GM21390 (cell line): Measurements from ENCODE around the gene ATP2A1.

Source experiments
- ATAC-seq: cut with Tn5 transposase; IDR thresholded peaks from one replicate; pipeline ENCODE4 v1.9.1; 2021; ENCODE audit not compliant: unreplicated experiment

ATP2A1 gene

DNA sequence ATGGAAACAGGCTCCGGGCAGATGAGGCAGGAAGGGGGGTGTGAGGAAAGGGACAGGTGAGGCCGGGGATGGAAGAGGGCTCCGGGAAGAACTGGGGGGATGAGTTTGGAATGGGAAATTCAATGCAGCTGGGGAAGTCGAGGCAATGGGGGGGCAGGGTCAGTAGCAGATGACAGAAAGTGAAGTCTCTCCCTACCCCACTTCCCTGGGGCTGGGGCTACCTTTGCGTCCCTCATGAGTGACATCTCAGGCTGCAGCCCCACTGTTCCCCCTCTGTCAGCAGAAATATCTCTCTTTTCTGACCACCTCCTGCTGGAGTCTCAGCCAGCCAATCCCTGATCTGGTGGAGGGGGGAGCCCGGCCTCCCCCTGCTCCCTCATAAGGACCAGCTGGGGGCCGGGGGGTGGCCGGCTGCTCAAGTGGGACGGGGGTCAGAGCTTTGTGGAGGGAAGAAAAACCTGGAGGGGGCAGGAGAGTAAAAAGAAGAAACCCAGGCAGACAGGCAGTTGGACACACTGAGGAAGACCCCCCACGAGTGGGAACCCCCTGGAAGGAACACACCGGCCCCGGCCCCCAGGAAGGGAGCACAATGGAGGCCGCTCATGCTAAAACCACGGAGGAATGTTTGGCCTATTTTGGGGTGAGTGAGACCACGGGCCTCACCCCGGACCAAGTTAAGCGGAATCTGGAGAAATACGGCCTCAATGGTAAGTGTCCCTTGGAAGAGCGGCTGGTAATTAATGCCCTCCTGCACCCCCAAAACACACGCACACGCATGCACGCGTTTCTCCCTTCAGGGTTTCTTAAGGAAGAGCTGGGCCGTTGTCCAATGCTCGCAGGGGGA is at the start of gene ATP2A1:
TSS of gene ATP2A1 (plus strand) at position 406 of the 844 bp plus-strand sequence. CDS start at position 590, 184 bp downstream.
- no peak for ATAC-seq

DNA sequence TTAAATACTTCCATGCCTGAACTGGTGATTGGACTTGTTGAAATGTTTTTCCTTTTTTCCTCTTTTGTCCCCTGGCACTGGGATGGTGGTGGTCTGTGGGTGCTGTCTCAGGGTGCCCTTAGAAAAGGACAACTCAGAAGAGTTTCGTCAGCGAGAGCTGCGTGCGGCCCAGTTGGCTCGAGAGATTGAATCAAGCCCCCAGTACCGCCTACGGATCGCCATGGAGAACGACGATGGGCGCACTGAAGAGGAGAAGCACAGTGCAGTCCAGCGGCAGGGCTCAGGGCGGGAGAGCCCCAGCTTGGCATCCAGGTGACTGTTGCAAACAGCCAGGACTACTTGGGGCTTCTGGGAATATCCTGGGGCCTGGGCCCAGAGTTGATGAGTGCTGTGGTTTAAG is 48.5 kb upstream of the ATP2A1 start:
- no peak for ATAC-seq

DNA sequence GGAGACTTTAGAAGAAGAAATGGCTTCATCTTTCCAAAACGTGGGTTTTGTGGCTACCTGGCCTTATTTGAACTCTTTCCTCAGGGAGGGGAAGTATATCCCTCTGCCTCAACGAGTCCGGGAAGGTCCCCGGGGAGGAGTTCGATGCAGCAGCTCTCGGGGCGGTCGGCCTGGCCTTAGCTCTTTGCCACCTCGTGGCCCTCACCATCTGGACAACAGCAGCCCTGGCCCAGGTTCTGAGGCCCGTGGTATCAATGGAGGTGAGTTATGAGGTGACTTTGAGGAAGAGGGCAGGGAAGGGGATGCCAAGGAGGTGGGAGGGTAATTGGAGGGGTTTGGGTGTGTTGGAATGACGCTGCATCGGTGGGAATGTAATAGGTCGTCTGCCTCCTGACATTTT is 47.8 kb upstream of the ATP2A1 start:
- ATAC-seq = no peak

DNA sequence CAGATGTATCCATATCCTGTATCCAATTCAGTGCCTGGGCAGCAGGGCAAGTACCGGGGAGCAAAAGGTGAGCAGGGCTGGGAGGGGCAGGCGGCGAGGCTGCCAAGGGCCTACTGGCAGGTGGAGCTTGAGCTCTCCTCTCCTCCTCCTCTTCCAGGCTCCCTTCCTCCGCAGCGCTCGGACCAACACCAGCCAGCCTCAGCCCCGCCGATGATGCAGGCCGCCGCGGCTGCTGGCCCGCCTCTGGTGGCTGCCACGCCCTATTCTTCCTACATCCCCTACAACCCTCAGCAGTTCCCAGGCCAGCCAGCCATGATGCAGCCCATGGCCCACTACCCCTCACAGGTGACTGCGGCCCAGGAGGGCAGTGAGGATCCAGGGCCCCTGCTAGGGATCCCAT is 43.9 kb upstream of the ATP2A1 start:
- no peak for ATAC-seq

DNA sequence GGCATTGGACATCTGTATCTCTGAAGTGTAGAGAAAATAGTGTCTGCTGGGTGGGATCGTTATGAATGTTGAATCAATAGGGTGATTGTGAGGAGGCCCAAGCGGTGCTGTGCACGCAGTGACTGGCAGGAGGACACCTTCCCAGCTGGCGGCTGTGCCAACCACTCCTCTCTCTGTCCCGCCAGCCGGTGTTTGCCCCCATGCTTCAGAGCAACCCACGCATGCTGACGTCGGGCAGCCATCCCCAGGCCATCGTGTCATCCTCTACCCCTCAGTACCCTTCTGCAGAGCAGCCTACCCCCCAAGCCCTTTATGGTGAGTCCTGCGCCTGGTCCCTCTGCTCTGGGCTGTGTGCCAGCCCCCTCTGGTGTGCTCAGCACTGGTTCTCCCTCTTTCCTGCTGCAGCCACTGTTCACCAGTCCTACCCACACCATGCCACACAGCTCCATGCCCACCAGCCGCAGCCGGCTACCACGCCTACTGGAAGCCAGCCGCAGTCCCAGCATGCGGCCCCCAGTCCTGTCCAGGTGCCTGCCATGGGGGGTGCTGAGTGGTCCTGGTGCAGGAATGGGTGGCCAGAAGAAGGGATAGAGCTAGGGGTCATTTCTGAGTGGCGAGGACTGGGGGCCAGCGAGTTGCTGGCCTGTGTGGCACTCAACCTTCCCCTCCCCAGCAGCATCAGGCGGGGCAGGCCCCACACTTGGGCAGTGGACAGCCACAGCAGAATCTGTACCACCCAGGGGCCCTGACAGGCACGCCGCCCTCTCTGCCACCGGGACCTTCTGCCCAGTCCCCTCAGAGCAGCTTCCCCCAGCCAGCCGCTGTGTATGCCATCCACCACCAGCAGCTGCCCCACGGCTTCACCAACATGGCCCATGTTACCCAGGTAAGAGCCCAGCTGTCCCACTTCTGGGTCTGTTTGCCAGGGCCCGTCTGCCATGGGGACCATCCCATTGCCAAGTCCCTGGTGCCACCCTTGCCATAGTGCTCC is 43.1 kb upstream of the ATP2A1 start:
- no peak for ATAC-seq

DNA sequence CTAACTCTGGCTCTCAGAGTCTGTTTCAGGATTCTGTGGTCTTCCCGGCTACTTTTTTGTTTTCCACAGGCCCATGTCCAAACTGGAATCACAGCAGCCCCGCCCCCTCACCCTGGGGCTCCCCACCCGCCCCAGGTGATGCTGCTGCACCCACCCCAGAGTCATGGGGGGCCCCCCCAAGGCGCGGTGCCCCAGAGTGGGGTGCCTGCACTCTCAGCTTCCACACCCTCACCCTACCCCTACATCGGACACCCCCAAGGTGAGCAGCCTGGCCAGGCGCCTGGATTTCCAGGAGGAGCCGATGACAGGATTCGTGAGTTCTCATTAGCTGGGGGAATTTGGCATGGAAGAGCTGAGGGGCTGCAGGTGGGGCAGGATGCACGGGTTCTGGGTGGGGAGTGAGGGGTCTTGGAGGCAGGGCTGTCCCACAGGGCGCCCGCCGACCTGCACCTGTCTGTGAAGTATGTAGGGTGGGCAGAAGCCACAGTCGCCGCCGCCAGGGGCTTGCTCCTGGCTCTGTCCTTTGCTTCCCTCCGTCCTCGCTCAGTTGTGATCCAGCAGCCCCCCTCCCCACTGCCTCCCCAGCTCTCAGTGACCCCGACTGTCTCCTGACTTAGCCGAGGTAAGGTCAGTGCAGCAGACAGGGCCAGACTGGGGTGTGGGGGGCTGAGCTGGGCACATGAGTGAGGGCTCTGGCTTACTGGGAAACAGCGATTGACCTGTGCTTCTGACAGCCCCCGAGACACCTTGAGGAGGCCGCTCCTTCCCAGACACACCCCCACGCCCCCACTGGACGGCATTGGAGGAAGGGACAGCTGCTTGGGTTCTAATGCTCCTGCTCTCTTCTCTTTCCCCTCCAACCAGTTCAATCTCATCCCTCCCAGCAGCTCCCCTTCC is 42.2 kb upstream of the ATP2A1 start:
- ATAC-seq = no peak

DNA sequence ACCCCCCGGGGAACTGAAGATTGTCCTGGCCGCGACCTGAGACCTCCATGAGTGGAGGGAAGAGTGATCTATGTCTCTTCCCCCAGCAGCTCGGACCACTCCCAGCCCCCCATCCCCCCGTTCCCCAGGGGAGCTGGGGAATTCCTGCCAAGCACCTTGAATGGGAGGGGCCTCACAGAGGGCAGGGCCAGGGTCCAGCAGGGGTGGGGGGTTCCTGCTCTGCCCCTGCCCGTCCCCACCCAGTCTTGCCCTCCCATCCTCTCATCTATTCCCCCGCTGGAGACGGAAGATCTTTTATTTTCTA is 41.6 kb upstream of the ATP2A1 start:
- ATAC-seq = no peak

DNA sequence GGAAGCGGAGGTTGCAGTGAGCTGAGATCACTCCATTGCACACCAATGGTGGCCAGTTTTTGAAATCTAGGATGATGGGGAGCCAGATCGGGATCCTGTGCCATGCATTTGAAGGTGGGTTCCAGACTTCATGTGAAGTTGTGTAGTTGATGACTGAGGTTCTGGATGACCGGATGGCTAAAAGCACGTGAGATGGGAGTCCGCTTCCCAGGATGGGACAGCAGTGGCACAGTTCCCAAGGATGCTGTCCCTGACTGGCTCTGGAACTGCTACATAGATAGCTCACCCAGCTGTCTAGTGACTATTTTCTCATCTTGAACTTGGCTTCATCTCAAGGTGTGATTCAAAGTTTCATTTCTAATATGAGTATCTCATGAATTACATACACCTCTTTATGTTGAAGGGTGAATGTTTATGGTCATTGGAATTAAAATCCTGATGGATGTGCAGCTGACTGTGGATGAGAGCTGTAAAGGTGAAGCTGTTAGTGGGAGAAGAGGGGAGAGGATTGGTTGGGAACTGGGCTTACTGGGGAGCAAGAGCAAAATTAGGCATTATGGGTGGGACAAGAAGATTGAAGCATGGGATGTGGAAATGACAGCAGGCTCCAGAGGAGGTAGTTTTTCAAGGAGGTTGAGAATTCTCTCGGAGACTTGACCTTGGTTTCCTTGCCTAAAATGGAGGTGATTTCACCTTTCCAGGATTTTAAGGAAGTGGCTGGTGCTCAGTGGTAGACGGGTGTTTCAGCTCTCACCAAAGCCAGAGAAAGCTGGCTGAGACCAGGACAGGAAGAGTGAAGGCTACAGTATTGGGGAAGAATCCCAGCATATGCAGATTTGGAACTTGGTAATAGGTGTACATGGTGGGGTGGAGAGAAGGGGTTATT is 40.4 kb upstream of the ATP2A1 start:
- ATAC-seq = no peak

DNA sequence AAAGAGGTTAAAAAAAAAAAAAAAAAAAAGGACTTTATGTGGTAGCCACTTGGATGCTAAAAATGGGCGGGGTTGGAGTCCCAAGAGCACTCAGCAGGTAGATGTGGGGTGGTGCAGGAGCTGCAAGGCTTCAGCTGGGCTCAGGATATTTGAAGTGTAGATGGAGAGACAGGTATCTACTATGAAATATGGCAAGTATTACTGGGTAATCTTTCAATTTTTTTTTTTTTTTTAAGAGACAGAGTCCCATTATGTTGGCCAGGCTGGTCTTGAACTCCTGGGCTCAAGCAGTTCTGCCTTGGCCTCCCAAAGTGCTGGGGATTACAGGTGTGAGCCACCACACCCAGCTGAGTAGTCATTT is 39.8 kb upstream of the ATP2A1 start:
- no peak for ATAC-seq

DNA sequence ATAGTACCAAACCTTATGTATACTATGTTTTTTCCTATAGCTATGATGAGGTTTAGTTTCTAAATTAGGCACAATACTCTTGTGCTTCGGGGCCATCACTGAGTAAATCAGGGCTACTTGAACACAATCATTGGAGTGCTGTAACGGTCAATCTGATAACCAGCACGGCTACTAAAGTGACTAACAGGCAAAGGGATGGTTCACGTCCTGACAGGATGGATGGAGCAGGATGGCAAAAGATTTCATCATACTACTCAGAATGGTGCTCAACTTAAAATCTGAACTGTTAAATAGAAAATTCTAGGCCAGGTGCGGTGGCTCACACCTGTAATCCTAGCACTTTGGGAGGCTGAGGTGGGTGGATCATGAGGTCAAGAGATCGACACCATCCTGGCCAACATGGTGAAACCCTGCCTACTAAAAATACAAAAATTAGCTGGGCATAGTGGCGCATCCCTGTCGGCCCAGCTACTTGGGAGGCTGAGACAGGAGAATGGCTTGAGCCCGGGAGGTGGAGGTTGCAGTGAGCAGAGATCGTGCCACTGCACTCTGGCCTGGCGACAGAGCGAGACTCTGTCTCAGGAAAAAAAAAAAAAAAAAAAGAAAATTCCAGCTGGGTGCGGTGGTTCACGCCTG is 39.2 kb upstream of the ATP2A1 start:
- no peak for ATAC-seq

DNA sequence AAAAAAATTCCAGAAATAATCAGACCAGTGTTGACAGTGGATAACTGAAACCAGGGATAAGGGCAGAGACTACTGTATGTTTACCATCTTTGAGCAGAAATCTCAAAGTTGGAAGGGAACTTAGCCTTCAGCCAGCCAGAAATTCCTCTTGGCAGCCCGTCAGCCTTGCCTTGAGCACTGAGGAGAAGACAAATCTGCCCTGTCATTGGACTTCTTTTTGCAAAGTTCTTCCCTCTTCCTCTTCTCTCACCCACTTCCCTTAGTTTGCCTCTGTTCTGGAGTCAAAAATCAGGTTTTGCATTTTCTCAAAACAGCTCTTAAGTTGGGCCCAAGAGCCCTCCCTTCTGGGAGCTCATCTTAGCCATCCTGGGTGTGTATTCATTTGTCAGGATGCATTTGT is 38.4 kb upstream of the ATP2A1 start:
- no peak for ATAC-seq

DNA sequence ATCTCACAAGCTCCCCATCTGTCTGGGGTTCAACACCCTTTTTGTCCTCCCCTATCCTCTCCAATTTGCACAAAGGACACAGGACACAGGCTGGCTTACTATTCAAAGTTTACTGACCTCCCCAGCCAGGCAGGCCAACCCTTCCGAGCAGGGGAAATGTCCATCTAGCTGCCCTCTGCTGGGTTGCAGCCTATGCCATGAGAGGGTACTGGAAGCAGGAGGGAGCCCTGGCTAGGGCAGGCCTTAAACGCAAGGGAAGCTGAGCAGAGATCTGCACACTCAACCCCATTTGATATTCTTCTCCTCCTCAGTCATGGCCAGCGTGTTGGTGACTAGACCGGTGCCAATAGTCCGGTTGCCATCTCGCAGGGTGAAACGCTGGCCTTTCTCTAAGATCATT is 35.6 kb upstream of the ATP2A1 start:
- no peak for ATAC-seq

DNA sequence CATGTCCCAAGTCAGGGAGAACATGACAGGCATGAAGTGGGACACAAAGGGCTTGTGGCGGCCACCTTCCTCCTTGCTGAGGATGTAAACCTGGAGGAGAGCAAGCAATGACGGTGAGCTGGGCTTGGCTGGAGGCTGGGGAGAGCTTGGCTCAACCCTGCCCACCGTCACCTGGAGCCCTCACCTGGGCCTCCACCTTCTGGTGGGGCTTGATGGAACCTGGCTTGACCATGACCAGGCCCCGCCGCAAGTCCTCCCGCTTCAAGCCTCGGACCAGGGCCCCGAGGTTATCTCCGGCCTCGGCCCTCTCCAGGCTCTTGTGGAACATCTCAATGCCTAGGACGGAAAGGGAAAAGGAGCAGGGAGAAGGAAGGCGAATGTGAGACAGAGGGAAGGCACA is 34.5 kb upstream of the ATP2A1 start:
- no peak for ATAC-seq

DNA sequence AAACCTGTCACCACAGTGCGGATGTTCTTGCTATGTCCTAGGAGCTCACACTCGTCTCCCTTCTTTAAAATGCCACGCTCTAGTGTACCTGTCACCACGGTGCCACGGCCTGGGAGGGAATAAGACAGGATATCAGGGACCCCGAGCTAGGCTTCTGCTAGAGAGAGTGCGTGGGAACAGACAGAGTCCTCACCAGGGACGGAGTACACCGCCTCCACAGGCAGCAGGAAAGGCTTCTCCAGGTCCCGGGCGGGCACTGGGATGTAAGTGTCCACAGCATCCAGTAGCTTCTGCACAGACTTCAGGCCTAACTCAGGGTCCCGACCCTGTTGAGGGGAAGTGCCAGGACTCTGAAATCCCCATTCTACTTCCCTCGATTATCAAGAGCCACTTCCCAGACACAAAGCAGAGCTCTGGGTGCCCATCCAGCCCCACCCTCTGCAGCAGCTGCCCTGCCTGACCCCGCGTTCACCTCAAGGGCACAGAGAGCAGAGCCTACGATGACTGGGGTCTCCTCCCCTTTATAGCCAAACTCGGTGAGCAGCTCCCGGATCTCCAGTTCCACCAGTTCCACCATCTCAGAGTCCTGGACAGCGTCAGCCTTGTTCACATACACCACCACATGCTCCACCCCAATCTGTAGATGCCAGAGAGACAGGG is 33.9 kb upstream of the ATP2A1 start:
- no peak for ATAC-seq

DNA sequence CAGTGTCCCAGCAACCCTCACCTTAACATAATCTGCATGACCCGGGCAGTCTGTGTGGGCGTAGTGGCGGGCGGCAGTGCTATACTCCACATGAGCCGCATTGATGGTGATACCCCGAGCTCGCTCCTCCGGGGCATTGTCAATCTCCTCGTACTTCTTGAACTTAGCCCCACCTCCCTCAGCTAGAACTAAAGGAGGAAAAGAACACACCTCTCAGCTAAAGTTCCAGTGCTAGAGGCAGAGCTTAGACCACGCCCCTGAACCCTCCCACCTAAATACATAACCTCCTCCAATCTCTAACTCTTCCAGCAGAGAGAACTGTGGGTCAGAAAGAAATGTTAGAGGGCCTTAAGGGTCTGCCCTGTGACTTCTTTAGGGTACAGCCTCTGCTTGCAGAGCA is 33.0 kb upstream of the ATP2A1 start:
- no peak for ATAC-seq

DNA sequence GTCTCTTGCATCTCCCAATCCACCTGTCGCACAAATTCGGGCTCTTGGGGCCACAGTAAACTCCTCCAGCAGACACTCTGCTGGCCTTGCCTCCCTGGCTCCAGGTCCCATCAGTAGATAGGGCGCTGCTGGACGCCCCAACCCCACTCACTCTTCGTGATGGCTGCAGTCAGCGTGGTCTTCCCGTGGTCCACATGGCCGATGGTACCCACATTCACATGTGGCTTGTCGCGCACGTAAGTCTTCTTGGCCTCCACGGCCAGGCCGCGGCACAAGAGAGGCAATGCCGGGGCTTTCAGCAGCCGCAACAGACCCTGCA is 32.6 kb upstream of the ATP2A1 start:
- ATAC-seq = no peak

DNA sequence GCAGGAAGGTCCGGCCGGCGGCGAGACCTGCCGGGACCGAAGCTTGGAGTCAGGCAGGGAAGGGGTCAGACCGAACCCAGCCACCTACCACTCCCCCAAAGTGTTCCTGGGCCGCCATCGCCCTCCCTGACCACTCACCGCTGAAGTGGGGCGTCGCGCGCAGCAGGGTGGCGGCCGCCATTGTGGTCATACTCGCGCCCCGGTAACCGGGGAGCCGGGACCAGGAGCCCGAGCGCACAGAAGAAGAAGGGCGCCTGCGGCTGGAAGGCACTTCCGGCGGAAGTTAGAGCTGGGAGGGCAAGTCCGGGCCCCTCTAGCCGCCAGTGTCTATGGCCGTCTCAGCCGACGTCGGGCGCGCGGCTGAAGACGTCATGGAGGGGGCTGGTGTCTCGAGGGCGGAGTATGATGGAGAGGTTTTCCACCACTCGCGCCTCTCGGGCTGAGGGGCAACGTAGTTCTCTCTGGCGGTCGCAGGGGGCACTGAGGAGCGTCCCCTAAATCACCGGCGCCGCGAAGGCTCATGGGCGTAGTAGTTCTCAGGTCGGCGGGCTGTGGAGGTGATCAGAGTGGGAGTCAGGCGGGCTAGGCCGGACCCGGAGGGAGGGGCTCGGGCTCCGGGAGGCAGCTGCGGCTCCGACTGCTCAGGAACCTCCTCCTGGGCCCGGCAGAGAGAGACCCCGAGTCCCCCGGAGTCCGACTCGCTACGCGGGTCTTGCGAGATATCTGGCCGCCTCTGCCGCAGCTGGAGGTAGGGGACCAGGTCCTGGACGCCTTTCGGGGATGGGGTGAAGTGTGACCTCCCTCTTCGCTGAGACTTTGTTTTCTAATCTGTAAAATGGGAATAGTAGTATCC is 32.0 kb upstream of the ATP2A1 start, which contains the start of gene TUFM:
TSS of gene TUFM (minus strand) at position 269 of the 853 bp plus-strand sequence. CDS start at position 190, 79 bp downstream.
- ATAC-seq = peak; percentile 85

DNA sequence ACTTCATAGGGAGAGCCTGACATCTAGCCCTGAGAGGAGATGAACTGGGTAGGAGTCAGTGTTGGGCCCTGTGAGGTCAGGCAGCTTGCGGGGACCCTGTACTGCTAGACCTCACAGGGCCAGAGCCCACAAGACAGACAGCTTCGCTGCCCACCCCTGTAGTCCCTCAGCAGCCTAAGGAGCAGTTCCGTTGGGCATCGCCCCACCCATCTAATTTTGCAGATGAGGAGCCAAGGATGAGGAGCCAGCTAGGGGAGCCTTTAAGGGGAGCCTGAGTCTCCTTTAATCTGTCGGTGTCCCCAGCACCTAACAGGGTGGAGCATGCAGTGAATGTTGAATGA is 31.4 kb upstream of the ATP2A1 start:
- ATAC-seq = peak; percentile 9
